Neural progenitor cell (in vitro differentiated cells): ENCODE measurements around the gene LTA.

Source experiments
- EZH2 ChIP-seq: fragments of 200-600 bp; sonication (generic); IDR thresholded peaks from 2 replicates; pipeline ENCODE4 v1.6.1; 2017; ENCODE audit warnings: antibody characterized with exemption, mild to moderate bottlenecking, moderate library complexity
- TF ChIP-seq, protein P1 (sequence below): fragments of 200-600 bp; sonication (generic); IDR thresholded peaks from 2 replicates; pipeline ENCODE4 v1.5.1; 2017; ENCODE audit warnings: antibody characterized with exemption, mild to moderate bottlenecking

DNA sequence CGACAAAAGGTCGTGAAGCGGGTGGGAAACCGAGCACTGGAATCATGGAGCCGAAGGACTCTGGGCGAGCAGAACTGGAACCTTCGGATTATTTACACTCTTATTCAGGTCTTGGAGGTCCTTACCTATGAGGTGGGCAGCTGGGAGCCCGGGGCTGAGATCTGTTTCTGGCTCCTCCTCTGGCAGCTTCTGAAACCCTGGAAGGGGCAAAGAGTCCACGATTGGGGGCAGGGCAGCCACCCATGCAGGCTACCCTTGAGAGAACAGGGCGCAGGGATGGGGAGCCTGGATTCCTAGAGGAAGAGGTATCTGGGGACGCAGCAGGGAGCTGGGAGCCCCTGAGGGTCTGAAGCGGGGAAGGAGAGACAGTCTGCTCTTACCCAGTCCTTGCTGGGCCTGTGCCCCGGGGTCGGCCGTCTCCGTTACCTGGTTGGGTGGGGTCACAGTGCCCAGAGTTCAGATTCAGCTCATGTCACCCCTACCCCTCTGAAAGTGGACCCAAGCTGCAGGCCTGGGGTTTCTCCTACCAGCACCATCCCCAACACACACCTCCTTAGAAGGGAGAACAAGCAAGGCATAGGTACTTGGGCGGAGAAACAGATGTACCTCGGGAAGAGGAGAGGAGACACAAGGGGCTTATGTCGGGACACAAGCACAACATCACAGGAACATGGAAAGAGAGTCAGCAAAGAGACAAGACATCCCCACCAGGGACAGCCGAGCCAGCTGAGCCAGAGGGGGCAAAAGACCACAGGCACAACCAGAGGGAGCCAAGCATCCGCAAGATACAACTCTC lies 9.5 kb downstream of the LTA start:
- TF ChIP-seq, protein P1, sequence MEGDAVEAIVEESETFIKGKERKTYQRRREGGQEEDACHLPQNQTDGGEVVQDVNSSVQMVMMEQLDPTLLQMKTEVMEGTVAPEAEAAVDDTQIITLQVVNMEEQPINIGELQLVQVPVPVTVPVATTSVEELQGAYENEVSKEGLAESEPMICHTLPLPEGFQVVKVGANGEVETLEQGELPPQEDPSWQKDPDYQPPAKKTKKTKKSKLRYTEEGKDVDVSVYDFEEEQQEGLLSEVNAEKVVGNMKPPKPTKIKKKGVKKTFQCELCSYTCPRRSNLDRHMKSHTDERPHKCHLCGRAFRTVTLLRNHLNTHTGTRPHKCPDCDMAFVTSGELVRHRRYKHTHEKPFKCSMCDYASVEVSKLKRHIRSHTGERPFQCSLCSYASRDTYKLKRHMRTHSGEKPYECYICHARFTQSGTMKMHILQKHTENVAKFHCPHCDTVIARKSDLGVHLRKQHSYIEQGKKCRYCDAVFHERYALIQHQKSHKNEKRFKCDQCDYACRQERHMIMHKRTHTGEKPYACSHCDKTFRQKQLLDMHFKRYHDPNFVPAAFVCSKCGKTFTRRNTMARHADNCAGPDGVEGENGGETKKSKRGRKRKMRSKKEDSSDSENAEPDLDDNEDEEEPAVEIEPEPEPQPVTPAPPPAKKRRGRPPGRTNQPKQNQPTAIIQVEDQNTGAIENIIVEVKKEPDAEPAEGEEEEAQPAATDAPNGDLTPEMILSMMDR: no peak
- TF ChIP-seq EZH2: no peak
